ENCODE measurements around the gene TRABD2A. TPM values are rescaled to one million over a fixed set of nuclear protein-coding genes. Genes with fewer than 3 reads are reported as not detected.

Gene TRABD2A
- total and polyA plus RNA-seq, 2 of the 13 experiments (the other 11 are each of a cell fraction or from before 2014, with no cell fraction given) = 0.15 TPM; not detected in 1

DNA sequence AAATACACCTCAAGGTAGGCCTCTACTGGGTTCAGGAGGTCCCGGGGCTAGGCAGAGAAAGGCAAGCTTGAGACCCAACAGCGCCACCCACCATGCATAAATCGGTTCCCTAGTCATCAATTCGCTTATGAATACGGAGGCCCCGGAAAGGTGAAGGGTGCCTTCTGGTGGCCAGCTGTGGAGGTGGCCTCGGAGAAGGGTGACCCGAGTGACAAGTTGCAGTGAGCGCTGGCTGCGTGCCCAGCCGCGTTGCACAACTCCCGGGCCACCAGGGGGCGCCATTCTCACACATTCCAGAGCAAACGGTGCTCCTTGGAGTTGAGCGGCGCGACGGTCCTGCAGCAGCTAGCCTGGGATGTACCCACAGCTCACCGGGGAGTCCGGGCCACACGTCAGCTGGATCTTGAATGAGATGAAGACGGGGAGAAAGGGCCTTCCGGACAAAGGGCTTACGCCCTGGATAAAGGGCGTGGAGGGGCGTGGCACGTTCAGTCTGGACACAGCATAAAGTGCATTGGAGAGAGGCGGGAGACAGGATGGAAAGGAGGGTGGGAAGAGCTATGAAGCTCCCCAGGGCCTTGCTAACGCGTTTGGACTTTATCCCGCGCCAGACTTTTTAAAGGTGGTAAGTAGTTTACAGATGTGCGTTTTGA is 45.0 kb upstream of the TRABD2A start (continued):
- TF ChIP-seq, protein P1, sequence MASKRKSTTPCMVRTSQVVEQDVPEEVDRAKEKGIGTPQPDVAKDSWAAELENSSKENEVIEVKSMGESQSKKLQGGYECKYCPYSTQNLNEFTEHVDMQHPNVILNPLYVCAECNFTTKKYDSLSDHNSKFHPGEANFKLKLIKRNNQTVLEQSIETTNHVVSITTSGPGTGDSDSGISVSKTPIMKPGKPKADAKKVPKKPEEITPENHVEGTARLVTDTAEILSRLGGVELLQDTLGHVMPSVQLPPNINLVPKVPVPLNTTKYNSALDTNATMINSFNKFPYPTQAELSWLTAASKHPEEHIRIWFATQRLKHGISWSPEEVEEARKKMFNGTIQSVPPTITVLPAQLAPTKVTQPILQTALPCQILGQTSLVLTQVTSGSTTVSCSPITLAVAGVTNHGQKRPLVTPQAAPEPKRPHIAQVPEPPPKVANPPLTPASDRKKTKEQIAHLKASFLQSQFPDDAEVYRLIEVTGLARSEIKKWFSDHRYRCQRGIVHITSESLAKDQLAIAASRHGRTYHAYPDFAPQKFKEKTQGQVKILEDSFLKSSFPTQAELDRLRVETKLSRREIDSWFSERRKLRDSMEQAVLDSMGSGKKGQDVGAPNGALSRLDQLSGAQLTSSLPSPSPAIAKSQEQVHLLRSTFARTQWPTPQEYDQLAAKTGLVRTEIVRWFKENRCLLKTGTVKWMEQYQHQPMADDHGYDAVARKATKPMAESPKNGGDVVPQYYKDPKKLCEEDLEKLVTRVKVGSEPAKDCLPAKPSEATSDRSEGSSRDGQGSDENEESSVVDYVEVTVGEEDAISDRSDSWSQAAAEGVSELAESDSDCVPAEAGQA (IDR thresholded peaks at IDR 0.05; ENCODE audit: low read depth) = peak; percentile 80
- TF ChIP-seq, protein P1 (CRISPR knock-in tag; IDR thresholded peaks at IDR 0.05; ENCODE audit: borderline replicate concordance) = no peak
- peak; percentile 80; the same call in 1 of the 2 replicates for TF ChIP-seq ZNF577 (CRISPR knock-in tag; IDR thresholded peaks at IDR 0.05; ENCODE audit: borderline replicate concordance, low read depth)
- TF ChIP-seq MYC (CRISPR knock-in tag; IDR thresholded peaks at IDR 0.05; ENCODE audit: borderline replicate concordance) = peak; percentile 93
- TF ChIP-seq, protein P2, sequence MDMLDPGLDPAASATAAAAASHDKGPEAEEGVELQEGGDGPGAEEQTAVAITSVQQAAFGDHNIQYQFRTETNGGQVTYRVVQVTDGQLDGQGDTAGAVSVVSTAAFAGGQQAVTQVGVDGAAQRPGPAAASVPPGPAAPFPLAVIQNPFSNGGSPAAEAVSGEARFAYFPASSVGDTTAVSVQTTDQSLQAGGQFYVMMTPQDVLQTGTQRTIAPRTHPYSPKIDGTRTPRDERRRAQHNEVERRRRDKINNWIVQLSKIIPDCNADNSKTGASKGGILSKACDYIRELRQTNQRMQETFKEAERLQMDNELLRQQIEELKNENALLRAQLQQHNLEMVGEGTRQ (IDR thresholded peaks at IDR 0.05; ENCODE audit: low read depth, low read length) = no peak
- TF ChIP-seq, protein P2 (CRISPR knock-in tag; IDR thresholded peaks at IDR 0.05; ENCODE audit: borderline replicate concordance) = no peak
- TF ChIP-seq, protein P3, sequence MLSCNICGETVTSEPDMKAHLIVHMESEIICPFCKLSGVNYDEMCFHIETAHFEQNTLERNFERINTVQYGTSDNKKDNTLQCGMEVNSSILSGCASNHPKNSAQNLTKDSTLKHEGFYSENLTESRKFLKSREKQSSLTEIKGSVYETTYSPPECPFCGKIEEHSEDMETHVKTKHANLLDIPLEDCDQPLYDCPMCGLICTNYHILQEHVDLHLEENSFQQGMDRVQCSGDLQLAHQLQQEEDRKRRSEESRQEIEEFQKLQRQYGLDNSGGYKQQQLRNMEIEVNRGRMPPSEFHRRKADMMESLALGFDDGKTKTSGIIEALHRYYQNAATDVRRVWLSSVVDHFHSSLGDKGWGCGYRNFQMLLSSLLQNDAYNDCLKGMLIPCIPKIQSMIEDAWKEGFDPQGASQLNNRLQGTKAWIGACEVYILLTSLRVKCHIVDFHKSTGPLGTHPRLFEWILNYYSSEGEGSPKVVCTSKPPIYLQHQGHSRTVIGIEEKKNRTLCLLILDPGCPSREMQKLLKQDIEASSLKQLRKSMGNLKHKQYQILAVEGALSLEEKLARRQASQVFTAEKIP (CRISPR knock-in tag; IDR thresholded peaks at IDR 0.05; ENCODE audit: borderline replicate concordance) = no peak
- peak; percentile 45; the same call in 1 of the 2 replicates for TF ChIP-seq ZBTB8A (CRISPR knock-in tag; IDR thresholded peaks at IDR 0.05; ENCODE audit: borderline replicate concordance, low read depth)
- TF ChIP-seq, protein P4, sequence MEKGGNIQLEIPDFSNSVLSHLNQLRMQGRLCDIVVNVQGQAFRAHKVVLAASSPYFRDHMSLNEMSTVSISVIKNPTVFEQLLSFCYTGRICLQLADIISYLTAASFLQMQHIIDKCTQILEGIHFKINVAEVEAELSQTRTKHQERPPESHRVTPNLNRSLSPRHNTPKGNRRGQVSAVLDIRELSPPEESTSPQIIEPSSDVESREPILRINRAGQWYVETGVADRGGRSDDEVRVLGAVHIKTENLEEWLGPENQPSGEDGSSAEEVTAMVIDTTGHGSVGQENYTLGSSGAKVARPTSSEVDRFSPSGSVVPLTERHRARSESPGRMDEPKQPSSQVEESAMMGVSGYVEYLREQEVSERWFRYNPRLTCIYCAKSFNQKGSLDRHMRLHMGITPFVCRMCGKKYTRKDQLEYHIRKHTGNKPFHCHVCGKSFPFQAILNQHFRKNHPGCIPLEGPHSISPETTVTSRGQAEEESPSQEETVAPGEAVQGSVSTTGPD (CRISPR knock-in tag; IDR thresholded peaks at IDR 0.05) = no peak
- peak; percentile 27; the same call in 1 of the 2 replicates for TF ChIP-seq ZC3H13 (CRISPR knock-in tag; IDR thresholded peaks at IDR 0.05)
- TF ChIP-seq, protein P5, sequence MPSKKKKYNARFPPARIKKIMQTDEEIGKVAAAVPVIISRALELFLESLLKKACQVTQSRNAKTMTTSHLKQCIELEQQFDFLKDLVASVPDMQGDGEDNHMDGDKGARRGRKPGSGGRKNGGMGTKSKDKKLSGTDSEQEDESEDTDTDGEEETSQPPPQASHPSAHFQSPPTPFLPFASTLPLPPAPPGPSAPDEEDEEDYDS (CRISPR knock-in tag; IDR thresholded peaks at IDR 0.05) = peak; percentile 79
- TF ChIP-seq MTF2 (CRISPR knock-in tag; IDR thresholded peaks at IDR 0.05; ENCODE audit: borderline replicate concordance) = peak; percentile 95; the same call in 1 of the 2 replicates
- TF ChIP-seq ZNF274 (CRISPR knock-in tag; IDR thresholded peaks at IDR 0.05) = peak; percentile 84
- TF ChIP-seq ZNF367 (CRISPR knock-in tag; IDR thresholded peaks at IDR 0.05; ENCODE audit: borderline replicate concordance) = no peak
- TF ChIP-seq ZNF7 (CRISPR knock-in tag; IDR thresholded peaks at IDR 0.05) = no peak
- no peak; the same call in 1 of the 2 replicates for TF ChIP-seq ZNF530 (CRISPR knock-in tag; IDR thresholded peaks at IDR 0.05; ENCODE audit: low read depth)
- TF ChIP-seq ARHGAP35 (CRISPR knock-in tag; IDR thresholded peaks at IDR 0.05; ENCODE audit: borderline replicate concordance) = peak; percentile 91
